HUES48 (cell line): ENCODE measurements around the gene FRMD8.

Experiments
- H3K27ac ChIP-seq: one replicate; pipeline ENCODE4 v1.7.0; 2013; ENCODE audit warnings: low read depth, low read length, inconsistent platforms
- H3K27me3 ChIP-seq: 2 replicates; pipeline ENCODE4 v1.6.1; 2013; ENCODE audit warnings: mild to moderate bottlenecking, low read length; ENCODE audit not compliant: control insufficient read depth, insufficient read depth
- H3K36me3 ChIP-seq: 2 replicates; pipeline ENCODE4 v1.6.1; 2013; ENCODE audit warnings: low read length; ENCODE audit not compliant: control insufficient read depth, insufficient read depth
- H3K4me1 ChIP-seq: 2 replicates; pipeline ENCODE4 v1.6.1; 2013; ENCODE audit warnings: mild to moderate bottlenecking, low read length; ENCODE audit not compliant: control insufficient read depth, insufficient read depth
- H3K4me3 ChIP-seq: 2 replicates; pipeline ENCODE4 v1.5.1; 2013; ENCODE audit warnings: mild to moderate bottlenecking, low read depth, low read length
- H3K9ac ChIP-seq: 2 replicates; pipeline ENCODE4 v1.6.1; 2013; ENCODE audit warnings: mild to moderate bottlenecking, low read depth, low read length, moderate library complexity
- H3K9me3 ChIP-seq: 2 replicates; pipeline ENCODE4 v1.6.1; 2013; ENCODE audit warnings: low read length; ENCODE audit not compliant: control insufficient read depth, insufficient read depth

FRMD8 gene

GRCh38 chr11:65395961-65396530 is 9.6 kb downstream of the FRMD8 start:
- H3K9me3 ChIP-seq: no peaks in the 10 kb centered on the region
- no peaks in the 10 kb centered on the region for H3K4me1 ChIP-seq

GRCh38 chr11:65396769-65397745 is 10.6 kb downstream of the FRMD8 start:
- Histone ChIP-seq H3K9me3 (no peaks in the 10 kb centered on the region), H3K27ac (no peak overlapping the region), H3K36me3 (peaks cover 21% of the 10 kb centered on the region), H3K9ac (no peak overlapping the region), H3K4me1 (no peaks in the 10 kb centered on the region), H3K27me3 (no peaks in the 10 kb centered on the region), H3K4me3 (no peak overlapping the region)

More at GRCh38 chr11:65395961-65396530, 9.6 kb downstream of the FRMD8 start:
- Histone ChIP-seq H3K27me3 (no peaks in the 10 kb centered on the region), H3K9ac (no peak overlapping the region), H3K27ac (no peak overlapping the region), H3K36me3 (peaks cover 21% of the 10 kb centered on the region), H3K4me3 (no peak overlapping the region)

- Histone ChIP-seq H3K9ac (no peak overlapping the region), H3K9me3 (no peaks in the 10 kb centered on the region), H3K27ac (no peak overlapping the region), H3K4me3 (no peak overlapping the region), H3K27me3 (no peaks in the 10 kb centered on the region), H3K4me1 (no peaks in the 10 kb centered on the region), H3K36me3 (peaks cover 21% of the 10 kb centered on the region)
Observed at GRCh38 chr11:65398362-65398910, 12.0 kb downstream of the FRMD8 start.

GRCh38 chr11:65399249-65399648 is 12.8 kb downstream of the FRMD8 start:
- no peaks in the 10 kb centered on the region for H3K4me1 ChIP-seq
- H3K4me3 ChIP-seq: no peak overlapping the region
- H3K27me3 ChIP-seq: no peaks in the 10 kb centered on the region
- no peaks in the 10 kb centered on the region for H3K9me3 ChIP-seq
- no peak overlapping the region for H3K9ac ChIP-seq
- peaks cover 21% of the 10 kb centered on the region for H3K36me3 ChIP-seq
- H3K27ac ChIP-seq: no peak overlapping the region

GRCh38 chr11:65399845-65400244 is 13.4 kb downstream of the FRMD8 start:
- Histone ChIP-seq H3K4me1 (no peaks in the 10 kb centered on the region), H3K9ac (no peak overlapping the region), H3K27me3 (no peaks in the 10 kb centered on the region), H3K36me3 (peaks cover 23% of the 10 kb centered on the region), H3K9me3 (no peaks in the 10 kb centered on the region), H3K27ac (no peak overlapping the region), H3K4me3 (no peak overlapping the region)

GRCh38 chr11:65400307-65401072 is 14.1 kb downstream of the FRMD8 start:
- H3K9me3 ChIP-seq: no peaks in the 10 kb centered on the region
- peaks cover 27% of the 10 kb centered on the region for H3K36me3 ChIP-seq
- no peaks in the 10 kb centered on the region for H3K4me1 ChIP-seq
- H3K9ac ChIP-seq: no peak overlapping the region
- H3K27me3 ChIP-seq: no peaks in the 10 kb centered on the region
- H3K4me3 ChIP-seq: no peak overlapping the region
- H3K27ac ChIP-seq: no peak overlapping the region

- Histone ChIP-seq H3K4me1 (no peaks in the 10 kb centered on the region), H3K9me3 (no peaks in the 10 kb centered on the region), H3K9ac (no peak overlapping the region), H3K4me3 (no peak overlapping the region), H3K36me3 (peaks cover 30% of the 10 kb centered on the region), H3K27ac (no peak overlapping the region), H3K27me3 (no peaks in the 10 kb centered on the region)
Observed at GRCh38 chr11:65401073-65401802, 14.8 kb downstream of the FRMD8 start.

GRCh38 chr11:65401803-65402248 is 15.4 kb downstream of the FRMD8 start:
- H3K27me3 ChIP-seq: no peaks in the 10 kb centered on the region
- H3K9ac ChIP-seq: no peak overlapping the region
- no peak overlapping the region for H3K4me3 ChIP-seq
- H3K36me3 ChIP-seq: peaks cover 29% of the 10 kb centered on the region
- H3K4me1 ChIP-seq: no peaks in the 10 kb centered on the region
- no peak overlapping the region for H3K27ac ChIP-seq
- H3K9me3 ChIP-seq: no peaks in the 10 kb centered on the region

- Histone ChIP-seq H3K27ac (no peak overlapping the region), H3K9me3 (no peaks in the 10 kb centered on the region), H3K9ac (no peak overlapping the region), H3K4me1 (no peaks in the 10 kb centered on the region), H3K36me3 (peaks cover 21% of the 10 kb centered on the region), H3K4me3 (no peak overlapping the region), H3K27me3 (no peaks in the 10 kb centered on the region)
Observed at GRCh38 chr11:65402790-65403189, 16.4 kb downstream of the FRMD8 start.

- Histone ChIP-seq H3K36me3 (peaks cover 20% of the 10 kb centered on the region), H3K4me1 (no peaks in the 10 kb centered on the region), H3K4me3 (no peak overlapping the region), H3K9ac (no peak overlapping the region), H3K27ac (no peak overlapping the region), H3K9me3 (no peaks in the 10 kb centered on the region), H3K27me3 (no peaks in the 10 kb centered on the region)
Observed at GRCh38 chr11:65403607-65404121, 17.2 kb downstream of the FRMD8 start.
